HG03175 (cell line): Measurements from ENCODE around the gene POM121L2.
"Not testable (repeated sequence)": the region's sequence is repeated elsewhere in the genome, so short reads cannot be mapped to it uniquely, and the experiment has no call there.

Experiments
- ATAC-seq: cut with Tn5 transposase; IDR thresholded peaks from one replicate; pipeline ENCODE4 v1.9.1; 2021; ENCODE audit warnings: mild to moderate bottlenecking, moderate library complexity; ENCODE audit not compliant: unreplicated experiment

The POM121L2 gene

GRCh38 chr6:27294409-27294808, 17.7 kb downstream of the POM121L2 start:
- ATAC-seq: no peak

GRCh38 chr6:27293436-27294098, 18.5 kb downstream of the POM121L2 start:
- ATAC-seq: no peak

GRCh38 chr6:27290850-27291208, 21.2 kb downstream of the POM121L2 start:
- no peak for ATAC-seq

DNA sequence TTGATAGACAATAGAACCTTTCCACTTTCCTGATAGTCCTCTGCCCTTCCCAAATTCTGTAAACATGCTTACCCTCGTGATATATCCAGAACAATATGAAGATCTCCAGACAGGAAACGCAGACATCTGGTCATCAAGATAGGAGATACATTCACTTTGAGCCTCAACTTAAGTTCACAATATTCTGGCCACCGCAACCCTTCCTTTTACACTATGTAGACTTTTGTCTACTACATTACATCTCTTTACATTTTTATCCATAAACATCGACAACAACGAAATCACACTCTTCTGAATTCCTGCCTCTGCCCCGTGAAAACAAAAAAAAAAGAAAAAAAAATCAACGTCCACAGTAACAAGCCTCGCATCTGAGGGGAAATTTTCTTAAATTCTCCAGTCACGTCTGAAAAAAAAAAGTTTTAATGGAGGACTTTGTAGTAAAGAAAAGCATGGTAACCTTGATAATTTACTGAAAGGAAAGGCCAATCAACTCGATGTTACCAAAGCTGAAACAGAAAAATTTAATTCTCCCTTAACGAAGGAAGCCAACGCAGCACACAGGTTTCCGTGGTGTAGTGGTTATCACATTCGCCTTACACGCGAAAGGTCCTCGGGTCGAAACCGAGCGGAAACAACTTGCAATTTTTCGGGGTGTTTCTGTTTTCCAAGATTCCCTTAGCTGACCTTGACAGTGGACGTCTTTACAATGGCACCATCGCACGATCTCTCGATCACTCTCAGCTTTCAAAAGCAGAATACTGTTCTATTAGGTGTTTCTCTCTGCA, 21.8 kb downstream of the POM121L2 start:
- no peak for ATAC-seq

DNA sequence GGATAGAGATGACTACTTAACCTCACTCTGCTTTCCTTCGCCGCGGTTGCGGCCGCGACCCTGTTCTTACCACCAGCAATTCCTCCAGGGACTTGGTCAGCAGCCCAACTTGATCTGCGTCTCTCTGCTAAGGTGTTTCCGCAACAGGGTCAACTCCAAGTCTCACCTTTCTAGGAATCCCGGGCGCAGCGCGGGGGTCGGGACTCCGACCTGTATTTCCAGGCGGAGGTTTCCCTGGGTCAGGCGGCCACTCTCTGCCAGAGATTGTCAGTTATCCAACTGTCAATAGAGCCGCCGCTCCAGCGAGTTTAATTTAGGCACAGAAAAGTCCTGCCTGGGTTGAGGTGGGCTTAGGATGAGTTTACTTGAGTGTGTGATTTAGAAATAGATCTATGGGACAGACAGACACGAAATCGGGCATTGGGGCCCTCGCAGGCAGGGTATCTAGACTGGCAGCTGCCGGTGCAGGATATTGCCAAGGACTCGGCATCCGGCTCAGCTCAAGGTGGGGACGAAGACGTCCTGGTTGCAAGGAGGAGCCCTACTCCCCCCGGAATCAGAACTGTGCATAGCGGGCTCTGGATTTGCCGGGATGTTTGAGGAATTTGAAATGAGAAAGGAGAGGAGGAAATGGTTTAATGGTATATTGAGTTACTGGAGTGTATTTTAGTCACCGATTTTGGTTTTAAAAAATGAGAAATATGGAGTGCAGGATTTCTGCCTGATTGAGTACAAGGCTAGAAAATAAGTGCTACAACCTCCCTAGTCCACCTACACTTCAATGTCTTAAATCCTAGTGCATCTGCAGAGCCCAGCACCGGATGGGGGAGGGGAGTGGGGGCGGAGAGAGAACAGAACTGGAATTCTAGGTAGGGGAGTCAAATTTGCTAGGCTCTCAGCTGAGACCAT, 23.7 kb downstream of the POM121L2 start:
- ATAC-seq: no peak

DNA sequence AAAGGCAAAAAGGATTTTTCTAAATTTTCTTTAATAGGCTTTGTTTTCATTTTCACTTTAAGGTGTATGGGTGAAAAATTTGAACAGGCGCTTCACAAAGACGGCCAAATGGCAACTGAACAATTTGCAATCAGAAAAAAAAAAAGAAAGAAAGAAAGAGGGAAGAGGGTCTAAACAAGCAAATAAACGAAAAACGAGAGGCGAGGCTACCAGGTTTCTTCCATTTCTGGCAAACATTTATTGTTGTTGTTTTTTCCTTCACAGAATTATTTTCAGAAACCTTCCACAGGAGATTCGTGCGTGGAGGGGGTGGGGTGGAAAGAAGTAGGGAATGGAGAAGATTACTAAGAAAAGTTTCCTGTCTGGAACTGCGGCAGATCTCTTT, 24.3 kb downstream of the POM121L2 start:
- ATAC-seq: no peak

- no peak for ATAC-seq
Observed at GRCh38 chr6:27286141-27286540, 25.9 kb downstream of the POM121L2 start.

DNA sequence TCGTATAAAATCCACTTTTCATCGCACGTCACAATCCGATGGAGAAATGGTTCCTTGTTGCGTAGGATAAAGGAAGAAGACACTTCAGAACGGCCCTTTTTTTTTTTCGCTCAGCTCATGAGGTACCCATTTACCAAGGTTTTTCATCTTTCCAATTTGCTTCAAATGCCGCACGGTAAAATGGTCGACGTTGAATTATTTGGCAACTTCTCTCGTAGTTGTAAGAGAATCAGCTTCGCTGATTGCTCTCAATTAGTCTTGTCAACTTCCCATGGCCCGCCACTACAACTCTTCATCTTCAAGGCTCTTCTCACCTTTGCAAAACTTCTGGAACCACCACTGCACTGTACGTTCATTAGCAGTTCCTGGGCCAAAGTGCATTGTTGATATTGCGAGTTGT, 28.8 kb downstream of the POM121L2 start:
- ATAC-seq: no peak

DNA sequence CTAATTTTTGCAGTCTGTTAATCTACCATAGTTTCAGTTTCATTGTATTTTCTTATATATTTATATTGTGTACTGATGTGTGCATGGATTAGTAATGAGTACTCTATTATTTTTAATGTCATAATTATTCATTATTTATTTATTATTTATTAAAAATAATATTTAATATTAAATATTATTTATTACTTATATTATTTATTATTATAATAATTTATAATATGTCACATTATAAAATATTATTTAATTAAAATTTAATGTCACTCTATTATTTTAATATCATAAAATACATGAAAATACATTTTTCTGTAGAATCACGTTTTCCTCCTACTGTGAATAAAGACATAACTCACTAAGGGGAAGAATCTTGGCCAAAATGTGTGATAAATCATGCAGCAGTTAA, 30.5 kb downstream of the POM121L2 start:
- no peak for ATAC-seq

DNA sequence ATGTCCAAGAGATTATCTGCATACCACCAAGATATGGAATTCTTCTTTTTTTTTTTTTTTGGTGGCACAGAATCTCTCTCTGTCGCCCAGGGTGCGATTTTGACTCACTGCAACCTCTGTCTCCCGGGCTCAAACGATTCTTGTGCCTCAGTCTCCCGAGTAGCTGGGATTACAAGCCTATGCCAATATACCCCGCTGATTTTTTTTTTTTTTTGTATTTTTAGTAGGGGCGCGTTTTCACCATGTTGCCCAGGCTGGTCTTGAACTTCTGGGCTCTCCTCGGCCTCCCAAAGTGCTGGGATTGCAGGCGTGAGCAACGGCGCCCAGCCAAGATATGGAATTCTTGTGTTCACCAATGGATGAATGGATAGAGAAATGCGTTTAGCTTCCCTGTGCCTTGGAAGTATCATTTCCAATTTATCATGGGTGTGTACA, 31.0 kb downstream of the POM121L2 start:
- ATAC-seq: no peak

- ATAC-seq: no peak
Observed at GRCh38 chr6:27280540-27281000, 31.5 kb downstream of the POM121L2 start.

DNA sequence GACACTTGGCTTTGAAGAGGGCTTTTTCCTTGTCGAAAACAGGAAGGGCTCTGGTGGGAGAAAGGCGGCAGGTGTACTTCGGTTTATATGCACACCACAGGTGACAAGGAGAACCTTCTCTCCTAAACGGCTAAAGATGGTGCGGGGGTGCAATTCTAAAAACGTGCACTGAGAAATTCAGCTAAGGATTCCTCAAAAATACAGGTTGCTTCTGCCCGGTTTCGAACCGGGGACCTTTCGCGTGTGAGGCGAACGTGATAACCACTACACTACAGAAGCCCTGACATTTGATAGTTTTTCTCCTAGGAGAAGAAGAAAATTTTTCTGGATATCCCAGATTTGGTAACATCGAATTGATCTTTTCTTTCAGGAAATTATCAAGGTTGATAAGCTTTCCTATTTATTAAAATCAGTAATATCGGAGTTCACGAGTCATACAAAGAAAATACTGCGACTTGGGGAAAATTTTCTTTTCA, 32.0 kb downstream of the POM121L2 start:
- no peak for ATAC-seq

GRCh38 chr6:27279513-27280063, 32.5 kb downstream of the POM121L2 start:
- no peak for ATAC-seq

- no peak for ATAC-seq
Observed at GRCh38 chr6:27275025-27275956, 36.8 kb downstream of the POM121L2 start.

- no peak for ATAC-seq
Observed at GRCh38 chr6:27273783-27274182, 38.3 kb downstream of the POM121L2 start.

- ATAC-seq: no peak
Observed at GRCh38 chr6:27268803-27269202, 43.3 kb downstream of the POM121L2 start.

- no peak for ATAC-seq
Observed at GRCh38 chr6:27267857-27268434, 44.1 kb downstream of the POM121L2 start.

DNA sequence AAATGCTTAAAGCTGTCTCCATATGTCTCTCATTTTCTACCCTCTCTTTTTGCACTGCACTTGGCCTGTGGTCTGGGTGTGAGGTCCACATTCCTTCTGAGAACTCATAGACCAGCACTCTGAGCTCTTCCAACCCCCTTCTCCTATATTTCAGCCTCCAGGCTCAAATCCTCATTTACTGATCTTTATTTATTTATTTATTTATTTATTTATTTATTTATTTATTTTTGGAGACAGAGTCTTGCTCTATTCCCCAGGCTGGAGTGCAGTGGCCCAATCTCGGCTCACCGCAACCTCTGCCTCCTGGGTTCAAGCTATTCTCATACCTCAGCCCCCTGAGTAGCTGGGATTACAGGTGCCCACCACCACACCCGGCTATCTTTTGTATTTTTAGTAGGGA, 45.1 kb downstream of the POM121L2 start:
- ATAC-seq: not testable (repeated sequence)

DNA sequence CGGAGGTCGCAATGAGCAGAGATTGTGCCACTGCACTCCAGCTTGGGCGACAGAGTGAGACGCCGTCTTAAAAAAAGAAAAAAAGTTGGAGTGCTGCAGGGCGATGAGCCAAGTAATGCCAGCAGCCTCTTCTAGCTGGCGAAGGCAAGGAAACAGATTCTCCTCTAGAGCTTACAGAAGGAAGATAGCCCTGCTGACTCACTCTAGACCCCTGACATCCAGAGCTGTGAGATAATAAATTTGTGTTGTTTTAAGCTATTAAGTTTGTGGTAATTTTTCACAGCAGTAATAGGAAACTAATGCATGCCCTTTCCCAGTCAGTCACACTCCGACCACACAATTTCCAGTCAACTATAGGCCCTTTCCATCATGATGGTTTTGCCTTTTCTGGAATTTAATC, 48.2 kb downstream of the POM121L2 start:
- no peak for ATAC-seq
